ENCODE measurements around the gene ZNF362. TPM values are rescaled to one million over a fixed set of nuclear protein-coding genes. Genes with fewer than 3 reads are reported as not detected.

Gene ZNF362
- total RNA-seq, 2 experiments from 2014 or later: 8.9 to 26.1 TPM

- no peaks in the 10 kb centered on the region for H3K79me2 ChIP-seq (ENCODE audit: insufficient read depth, low read depth, low read length)
- H4K20me1 ChIP-seq (ENCODE audit: insufficient read depth, low read length): no peaks in the 10 kb centered on the region; the same call in 1 of the 2 replicates
- DNase-seq (ENCODE audit: low spot score): no peak
- H3K27ac ChIP-seq (ENCODE audit: low read depth, low read length, poor library complexity, severe bottlenecking): no peak overlapping the region
- CTCF ChIA-PET (ENCODE audit: unreplicated experiment): no interaction called here
- no peak overlapping the region for H3K4me2 ChIP-seq (ENCODE audit: low read length)
- TF ChIP-seq, protein P1, sequence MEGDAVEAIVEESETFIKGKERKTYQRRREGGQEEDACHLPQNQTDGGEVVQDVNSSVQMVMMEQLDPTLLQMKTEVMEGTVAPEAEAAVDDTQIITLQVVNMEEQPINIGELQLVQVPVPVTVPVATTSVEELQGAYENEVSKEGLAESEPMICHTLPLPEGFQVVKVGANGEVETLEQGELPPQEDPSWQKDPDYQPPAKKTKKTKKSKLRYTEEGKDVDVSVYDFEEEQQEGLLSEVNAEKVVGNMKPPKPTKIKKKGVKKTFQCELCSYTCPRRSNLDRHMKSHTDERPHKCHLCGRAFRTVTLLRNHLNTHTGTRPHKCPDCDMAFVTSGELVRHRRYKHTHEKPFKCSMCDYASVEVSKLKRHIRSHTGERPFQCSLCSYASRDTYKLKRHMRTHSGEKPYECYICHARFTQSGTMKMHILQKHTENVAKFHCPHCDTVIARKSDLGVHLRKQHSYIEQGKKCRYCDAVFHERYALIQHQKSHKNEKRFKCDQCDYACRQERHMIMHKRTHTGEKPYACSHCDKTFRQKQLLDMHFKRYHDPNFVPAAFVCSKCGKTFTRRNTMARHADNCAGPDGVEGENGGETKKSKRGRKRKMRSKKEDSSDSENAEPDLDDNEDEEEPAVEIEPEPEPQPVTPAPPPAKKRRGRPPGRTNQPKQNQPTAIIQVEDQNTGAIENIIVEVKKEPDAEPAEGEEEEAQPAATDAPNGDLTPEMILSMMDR (conservative IDR thresholded peaks at IDR 0.05; ENCODE audit: low read length): no peak
- TF ChIP-seq EZH2phosphoT487 (IDR thresholded peaks at IDR 0.05; ENCODE audit: borderline replicate concordance, low read depth, low read length): no peak
- no peaks in the 10 kb centered on the region for H3K4me1 ChIP-seq (ENCODE audit: insufficient read depth, low read length, poor library complexity, severe bottlenecking)
- no peak overlapping the region for H3K4me3 ChIP-seq (ENCODE audit: low read depth, low read length, poor library complexity, severe bottlenecking)
- no peaks in the 10 kb centered on the region for H3K9me2 ChIP-seq (ENCODE audit: insufficient read depth, low read length)
- POLR2A ChIA-PET: no interaction called here
- intact Hi-C loops (cut with micrococcal nuclease; ENCODE audit: unreplicated experiment): no loop called here
- no peaks in the 10 kb centered on the region for H3K36me3 ChIP-seq (ENCODE audit: insufficient read depth, low read length)
- H2AFZ ChIP-seq (ENCODE audit: low read length): no peak overlapping the region
- H3K9me3 ChIP-seq (ENCODE audit: low read length): no peaks in the 10 kb centered on the region
- no TSS peak for BruUV-seq (replicated peaks)
These were observed 13.3 kb downstream of the ZNF362 start for GRCh38 chr1:33269621-33270020.

DNA sequence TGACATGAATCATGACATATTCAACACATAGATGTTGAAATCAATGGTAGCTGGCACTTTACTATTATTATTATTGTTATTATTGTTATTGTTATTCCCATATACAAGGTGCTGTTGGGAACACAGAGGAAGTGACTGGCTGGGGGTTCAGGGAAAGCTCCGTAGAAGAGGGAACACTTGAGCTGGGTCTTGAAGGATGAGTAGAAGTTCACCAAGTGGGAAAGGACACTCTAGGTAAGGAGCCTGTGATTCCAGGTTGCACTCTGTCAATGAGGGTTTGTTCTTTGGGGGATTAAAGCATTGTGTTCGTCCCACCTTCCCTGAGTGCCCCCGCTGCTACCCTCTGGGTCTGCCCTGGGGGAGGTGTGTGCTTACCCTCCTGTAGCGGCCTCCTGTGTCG lies 14.1 kb downstream of the ZNF362 start:
- ChIA-PET CTCF (ENCODE audit: unreplicated experiment) (no interaction called here), POLR2A (interaction anchor here (0.8 kb wide), 1 partner anchor 89 kb away, joined by 3 read pairs; no protein-coding TSS in a partner anchor)
- no peak overlapping the region for H3K4me3 ChIP-seq (ENCODE audit: low read depth, low read length, poor library complexity, severe bottlenecking)
- no peaks in the 10 kb centered on the region for H3K79me2 ChIP-seq (ENCODE audit: insufficient read depth, low read depth, low read length)
- no peaks in the 10 kb centered on the region for H3K9me3 ChIP-seq (ENCODE audit: low read length)
- no peaks in the 10 kb centered on the region for H3K9me2 ChIP-seq (ENCODE audit: insufficient read depth, low read length)
- no TSS peak for BruUV-seq (replicated peaks)
- no peak overlapping the region for H2AFZ ChIP-seq (ENCODE audit: low read length)
- H3K27ac ChIP-seq (ENCODE audit: low read depth, low read length, poor library complexity, severe bottlenecking): no peak overlapping the region
- DNase-seq (ENCODE audit: low spot score): no peak
- no peaks in the 10 kb centered on the region; the same call in 1 of the 2 replicates for H4K20me1 ChIP-seq (ENCODE audit: insufficient read depth, low read length)
- intact Hi-C loops (cut with micrococcal nuclease; ENCODE audit: unreplicated experiment): no loop called here
- H3K4me2 ChIP-seq (ENCODE audit: low read length): no peak overlapping the region
- TF ChIP-seq EZH2phosphoT487 (IDR thresholded peaks at IDR 0.05; ENCODE audit: borderline replicate concordance, low read depth, low read length): no peak
- TF ChIP-seq, protein P1 (conservative IDR thresholded peaks at IDR 0.05; ENCODE audit: low read length): no peak
- H3K36me3 ChIP-seq (ENCODE audit: insufficient read depth, low read length): no peaks in the 10 kb centered on the region
- no peaks in the 10 kb centered on the region for H3K4me1 ChIP-seq (ENCODE audit: insufficient read depth, low read length, poor library complexity, severe bottlenecking)

DNA sequence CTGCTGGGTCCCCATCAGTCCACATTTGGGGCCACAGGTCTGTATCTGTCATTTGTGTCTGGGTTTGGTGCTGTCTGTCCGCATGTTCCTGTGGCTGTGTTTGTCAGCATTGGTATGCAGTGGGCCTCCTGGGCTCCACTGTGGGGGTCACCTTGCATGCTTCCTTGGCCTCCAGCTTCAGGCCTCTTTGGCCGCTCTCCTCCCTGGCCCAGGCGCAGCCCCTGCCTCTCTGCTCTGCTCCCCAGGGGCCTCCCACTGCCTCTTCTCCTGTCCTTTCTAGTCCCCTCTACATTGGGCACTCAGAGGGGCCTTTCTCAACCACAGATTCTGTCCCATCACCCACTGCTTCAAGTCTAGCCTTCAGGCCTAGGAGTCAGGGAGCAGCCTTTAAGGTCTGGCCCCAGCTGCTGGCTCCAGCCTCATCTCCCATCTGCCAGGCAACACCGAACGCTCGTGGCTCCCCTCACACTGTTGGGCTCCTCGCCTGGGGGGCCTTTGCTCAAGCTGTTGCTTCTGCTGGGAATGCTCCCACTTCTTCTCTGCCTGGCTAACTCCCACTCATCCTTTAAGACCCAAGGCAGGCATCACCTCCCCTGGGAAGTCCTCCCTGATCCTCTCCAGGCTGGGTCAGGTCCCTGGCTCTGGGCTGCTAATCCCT lies 14.6 kb downstream of the ZNF362 start:
- Histone ChIP-seq H3K27ac (ENCODE audit: low read depth, low read length, poor library complexity, severe bottlenecking) (no peak overlapping the region), H3K4me2 (ENCODE audit: low read length) (no peak overlapping the region), H3K36me3 (ENCODE audit: insufficient read depth, low read length) (no peaks in the 10 kb centered on the region), H3K9me2 (ENCODE audit: insufficient read depth, low read length) (no peaks in the 10 kb centered on the region), H3K4me1 (ENCODE audit: insufficient read depth, low read length, poor library complexity, severe bottlenecking) (no peaks in the 10 kb centered on the region), H3K4me3 (ENCODE audit: low read depth, low read length, poor library complexity, severe bottlenecking) (no peak overlapping the region), H3K79me2 (ENCODE audit: insufficient read depth, low read depth, low read length) (no peaks in the 10 kb centered on the region), H3K9me3 (ENCODE audit: low read length) (no peaks in the 10 kb centered on the region), H4K20me1 (ENCODE audit: insufficient read depth, low read length) (no peaks in the 10 kb centered on the region; the same call in 1 of the 2 replicates), H2AFZ (ENCODE audit: low read length) (no peak overlapping the region)
- ChIA-PET POLR2A (interaction anchor here (0.8 kb wide), 1 partner anchor 90 kb away, joined by 3 read pairs; no protein-coding TSS in a partner anchor), CTCF (ENCODE audit: unreplicated experiment) (no interaction called here)
- BruUV-seq (replicated peaks): no TSS peak
- intact Hi-C loops (cut with micrococcal nuclease; ENCODE audit: unreplicated experiment): no loop called here
- DNase-seq (ENCODE audit: low spot score): no peak
- TF ChIP-seq, protein P1 (conservative IDR thresholded peaks at IDR 0.05; ENCODE audit: low read length): no peak
- TF ChIP-seq EZH2phosphoT487 (IDR thresholded peaks at IDR 0.05; ENCODE audit: borderline replicate concordance, low read depth, low read length): no peak
